HEK293T (cell line): ENCODE data around the gene CEP95.
"Not testable (repeated sequence)": the region's sequence is repeated elsewhere in the genome, so short reads cannot be mapped to it uniquely, and the experiment has no call there.

Experiments used
- CTCF ChIA-PET: fragments of 350-600 bp; formaldehyde crosslinking; extraction: SDS; loops from one replicate; lab custom pipeline; 2021; ENCODE audit warnings: antibody characterized with exemption, inconsistent platforms; lab: Yijun Ruan, JAX
- POLR2A ChIA-PET: fragments of 350-600 bp; formaldehyde crosslinking; extraction: SDS; loops from one replicate; lab custom pipeline; 2020; ENCODE audit warnings: antibody characterized with exemption, inconsistent platforms; lab: Yijun Ruan, JAX
- DNase-seq: peaks from one replicate; pipeline ENCODE4 v3.0.0; 2012; ENCODE audit warnings: mixed read lengths; ENCODE audit errors: extremely low spot score
- ARNT ChIP-seq: fragments of 450-650 bp; IDR thresholded peaks from 2 replicates; pipeline ENCODE4 v1.6.1; 2017; ENCODE audit warnings: mild to moderate bottlenecking
- BHLHE40 ChIP-seq: fragments of 450-650 bp; IDR thresholded peaks from 2 replicates; pipeline ENCODE4 v1.6.1; 2016; ENCODE audit warnings: mild to moderate bottlenecking, moderate library complexity, borderline replicate concordance
- CTBP1 ChIP-seq: fragments of 450-650 bp; IDR thresholded peaks from 2 replicates; pipeline ENCODE4 v1.6.1; 2016; ENCODE audit warnings: borderline replicate concordance
- ELF4 ChIP-seq: fragments of 450-650 bp; IDR thresholded peaks from 2 replicates; pipeline ENCODE4 v1.6.1; 2017; ENCODE audit warnings: antibody characterized with exemption
- FOXA1 ChIP-seq: fragments of 450-650 bp; IDR thresholded peaks from 2 replicates; pipeline ENCODE4 v1.6.1; 2016; ENCODE audit warnings: mild to moderate bottlenecking
- FOXK2 ChIP-seq: fragments of 450-650 bp; IDR thresholded peaks from 2 replicates; pipeline ENCODE4 v1.6.1; 2016; ENCODE audit warnings: mild to moderate bottlenecking
- FOXM1 ChIP-seq: fragments of 450-650 bp; IDR thresholded peaks from 2 replicates; pipeline ENCODE4 v1.6.1; 2017; ENCODE audit warnings: mild to moderate bottlenecking, borderline replicate concordance
- HDGF ChIP-seq: fragments of 450-650 bp; IDR thresholded peaks from 2 replicates; pipeline ENCODE4 v1.6.1; 2017; ENCODE audit warnings: antibody characterized with exemption, borderline replicate concordance
- L3MBTL2 ChIP-seq: fragments of 450-650 bp; conservative IDR thresholded peaks from 2 replicates; pipeline ENCODE4 v1.6.1; 2016; ENCODE audit warnings: mild to moderate bottlenecking
- LEF1 ChIP-seq: fragments of 450-650 bp; IDR thresholded peaks from 2 replicates; pipeline ENCODE4 v1.6.1; 2017; ENCODE audit warnings: mild to moderate bottlenecking, borderline replicate concordance
- NFRKB ChIP-seq: fragments of 450-650 bp; IDR thresholded peaks from 2 replicates; pipeline ENCODE4 v1.6.1; 2016; ENCODE audit warnings: mild to moderate bottlenecking, moderate library complexity
- PKNOX1 ChIP-seq: fragments of 450-650 bp; IDR thresholded peaks from 2 replicates; pipeline ENCODE4 v1.6.1; 2016
- SP1 ChIP-seq: fragments of 450-650 bp; IDR thresholded peaks from 2 replicates; pipeline ENCODE4 v1.6.1; 2017
- SUZ12 ChIP-seq: fragments of 450-650 bp; IDR thresholded peaks from 2 replicates; pipeline ENCODE4 v1.6.1; 2016; ENCODE audit warnings: mild to moderate bottlenecking
- TARDBP ChIP-seq: fragments of 450-650 bp; IDR thresholded peaks from 2 replicates; pipeline ENCODE4 v1.6.1; 2016
- ZNF384 ChIP-seq: fragments of 450-650 bp; IDR thresholded peaks from 2 replicates; pipeline ENCODE4 v1.6.1; 2016

CEP95 gene

GRCh38 chr17:64506576-64507412, at the start of gene CEP95:
Gene CEP95, plus strand, starts transcription at chr17:64506977. Its CDS starts 121 bp downstream, at chr17:64507098.
- POLR2A ChIA-PET: interaction anchor here (0.5 to 4.1 kb wide), 39 partner anchors 9 to 413 kb away, joined by 3 to 153 read pairs (median 3); partner anchors contain the start of genes LRRC37A3, POLG2 and SMURF2
- DNase-seq: no peak
- peak; percentile 94 for TF ChIP-seq L3MBTL2
- TF ChIP-seq SUZ12: no peak
- peak; percentile 90 for TF ChIP-seq ELF4
- peak; percentile 53; the same call in 1 of the 2 replicates for TF ChIP-seq TARDBP
- TF ChIP-seq BHLHE40: no peak
- TF ChIP-seq LEF1: no peak
- TF ChIP-seq FOXM1: no peak
- TF ChIP-seq FOXK2: peak; percentile 17; the same call in 1 of the 2 replicates
- no peak for TF ChIP-seq ZNF384
- peak; percentile 67; the same call in 1 of the 2 replicates for TF ChIP-seq NFRKB
- peak; percentile 20; the same call in 1 of the 2 replicates for TF ChIP-seq ARNT
- TF ChIP-seq PKNOX1: peak; percentile 63
- no peak for TF ChIP-seq SP1
- no peak for TF ChIP-seq HDGF
- no peak for TF ChIP-seq FOXA1
- 0 out of 2 replicates have a peak, but pooled peaks have one; percentile 4 for TF ChIP-seq CTBP1
- CTCF ChIA-PET: interaction anchor here (0.6 to 1.0 kb wide), 4 partner anchors 9 to 88 kb away, joined by 3 to 4 read pairs (median 4); no protein-coding TSS in a partner anchor

- DNase-seq: no peak
- ChIA-PET CTCF (interaction anchor here (0.6 kb wide), 1 partner anchor 191 kb away, joined by 7 read pairs; no protein-coding TSS in a partner anchor), POLR2A (no interaction called here)
- TF ChIP-seq FOXM1 (no peak), SP1 (no peak), NFRKB (no peak), HDGF (no peak), ARNT (no peak)
Observed at GRCh38 chr17:64457156-64457555, 49.6 kb upstream of the CEP95 start.

- ChIA-PET CTCF (no interaction called here), POLR2A (no interaction called here)
- DNase-seq: no peak
- TF ChIP-seq CTBP1 (no peak), ELF4 (no peak), HDGF (no peak), NFRKB (no peak), L3MBTL2 (no peak), BHLHE40 (no peak), ZNF384 (no peak)
Observed at GRCh38 chr17:64458756-64459155, 48.0 kb upstream of the CEP95 start.

- ChIA-PET POLR2A (no interaction called here), CTCF (no interaction called here)
- no peak for DNase-seq
- TF ChIP-seq BHLHE40: no peak
- TF ChIP-seq TARDBP: no peak
- TF ChIP-seq FOXM1: no peak
- no peak for TF ChIP-seq PKNOX1
- no peak for TF ChIP-seq LEF1
- TF ChIP-seq ELF4: no peak
- no peak for TF ChIP-seq FOXA1
- no peak for TF ChIP-seq L3MBTL2
- no peak for TF ChIP-seq FOXK2
- TF ChIP-seq ZNF384: no peak
- TF ChIP-seq CTBP1: no peak
- TF ChIP-seq NFRKB: no peak
- TF ChIP-seq ARNT: no peak
Observed at GRCh38 chr17:64459284-64459747, 47.5 kb upstream of the CEP95 start.

- DNase-seq, CTCF ChIA-PET, POLR2A ChIA-PET: not testable (repeated sequence)
Observed at GRCh38 chr17:64459818-64460217, 47.0 kb upstream of the CEP95 start.

- POLR2A ChIA-PET: no interaction called here
- TF ChIP-seq ELF4: no peak
- TF ChIP-seq SUZ12: no peak
- TF ChIP-seq FOXK2: no peak
- TF ChIP-seq FOXA1: no peak
- TF ChIP-seq PKNOX1: no peak
- TF ChIP-seq FOXM1: no peak
- no peak for TF ChIP-seq CTBP1
- no peak for TF ChIP-seq LEF1
- no peak for TF ChIP-seq SP1
- no peak for TF ChIP-seq L3MBTL2
- no peak for TF ChIP-seq ARNT
- no peak for TF ChIP-seq BHLHE40
- no peak for TF ChIP-seq NFRKB
- TF ChIP-seq HDGF: no peak
- no peak for TF ChIP-seq ZNF384
- no peak for TF ChIP-seq TARDBP
- CTCF ChIA-PET: interaction anchor here (0.6 kb wide), 2 partner anchors 29 to 34 kb away, joined by 3 read pairs; no protein-coding TSS in a partner anchor
- no peak for DNase-seq
Observed at GRCh38 chr17:64460955-64461354, 45.8 kb upstream of the CEP95 start.
